Muscle layer of duodenum (tissue), 2 donors: ENCODE measurements around the gene KIF3A.

Experiments used
- H3K27ac ChIP-seq: one replicate; pipeline ENCODE4 v1.7.0; 2013; ENCODE audit warnings: mild to moderate bottlenecking, low read length
- H3K27me3 ChIP-seq: one replicate; pipeline ENCODE4 v1.7.0; 2013; ENCODE audit warnings: low read depth, mild to moderate bottlenecking, control low read depth, low read length
- H3K36me3 ChIP-seq, 2 donors: one replicate each; pipeline ENCODE4 v1.7.0; 2013; ENCODE audit warnings: low read length in 2 of 2, control low read depth in 1 of 2, mild to moderate bottlenecking in 1 of 2; ENCODE audit not compliant: insufficient read depth in 2 of 2, control insufficient read depth in 1 of 2
- H3K4me1 ChIP-seq, 2 donors: one replicate each; pipeline ENCODE4 v1.7.0; 2013; ENCODE audit warnings: low read length in 2 of 2, mild to moderate bottlenecking in 2 of 2, control low read depth in 1 of 2, moderate library complexity in 1 of 2; ENCODE audit not compliant: insufficient read depth in 2 of 2, control insufficient read depth in 1 of 2
- H3K4me3 ChIP-seq, 2 donors: one replicate each; pipeline ENCODE4 v1.7.0; 2013; ENCODE audit warnings: low read length in 2 of 2, low read depth in 1 of 2, mild to moderate bottlenecking in 1 of 2
- H3K9me3 ChIP-seq, 2 donors: one replicate each; pipeline ENCODE4 v1.7.0; 2013; ENCODE audit warnings: low read length in 2 of 2, control low read depth in 1 of 2, mild to moderate bottlenecking in 1 of 2; ENCODE audit not compliant: control insufficient read depth in 1 of 2
- donor health status: healthy.

The KIF3A gene

DNA sequence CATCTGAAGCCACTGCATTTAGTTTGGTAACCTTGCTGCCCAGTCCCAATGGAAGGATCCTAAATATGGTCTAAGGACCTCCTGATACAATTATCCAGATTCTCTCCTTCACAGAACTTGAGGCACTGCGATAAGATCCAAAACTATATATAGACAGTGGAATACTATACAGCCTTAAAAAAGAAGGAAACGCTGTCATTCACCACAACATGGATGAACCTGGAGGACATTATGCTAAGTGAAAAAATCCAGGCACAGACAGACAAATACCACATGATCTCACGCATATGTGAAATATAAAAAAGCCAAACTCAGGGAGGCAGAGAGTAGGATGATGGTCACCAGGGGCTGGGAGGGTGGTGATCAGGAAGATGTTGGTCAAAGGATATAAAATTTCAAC is 66.3 kb downstream of the KIF3A start:
- no peak overlapping the region for H3K4me3 ChIP-seq
- no peaks in the 10 kb centered on the region for H3K4me1 ChIP-seq
- H3K36me3 ChIP-seq, result no peaks in the 10 kb centered on the region
- H3K9me3 ChIP-seq, result no peaks in the 10 kb centered on the region
- no peaks in the 10 kb centered on the region for H3K27me3 ChIP-seq
- H3K27ac ChIP-seq, result no peak overlapping the region

DNA sequence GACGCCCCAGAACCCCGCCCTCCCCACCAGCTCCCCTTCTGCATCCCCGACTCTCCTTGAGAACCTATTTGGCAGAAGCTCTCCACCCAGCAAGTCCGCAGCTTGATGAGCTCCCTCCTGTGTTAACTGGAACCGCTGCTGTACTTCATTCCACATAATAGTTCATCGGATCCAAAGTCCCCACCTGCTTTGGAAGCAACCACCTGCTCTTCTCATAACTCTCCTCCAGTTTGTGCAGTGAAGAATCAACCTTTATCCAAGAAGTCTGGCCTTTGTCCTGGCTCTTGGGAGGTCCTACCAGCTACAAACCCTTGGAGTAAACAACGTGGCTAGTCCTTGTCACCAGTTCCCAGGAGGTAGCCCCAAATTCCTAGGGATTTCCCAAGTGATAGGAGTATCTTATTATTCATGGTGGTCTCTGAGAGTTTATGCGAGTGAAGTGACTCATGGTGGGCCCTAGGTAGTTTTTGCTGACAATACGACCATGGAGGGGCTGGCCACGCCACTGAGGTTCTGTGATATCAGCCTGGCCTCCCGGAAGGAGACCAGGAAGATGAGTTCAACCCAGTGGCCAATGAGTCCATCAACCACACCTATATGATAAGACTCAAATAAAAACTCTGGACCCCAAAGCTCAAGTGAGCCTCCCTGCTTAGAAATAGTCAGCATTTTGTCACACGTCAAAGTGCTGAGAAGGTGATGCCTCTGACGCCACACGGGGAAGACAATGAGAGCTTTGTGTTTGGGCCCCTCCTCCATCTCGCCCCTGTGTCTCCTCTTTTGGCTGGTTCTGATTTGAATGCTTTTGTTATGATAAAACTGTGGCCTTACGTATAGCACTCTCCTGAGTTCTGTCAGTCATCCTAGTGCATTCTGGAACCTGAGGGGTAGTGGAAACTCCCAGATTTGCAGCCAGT is 67.1 kb downstream of the KIF3A start:
- Histone ChIP-seq H3K27me3 (no peaks in the 10 kb centered on the region), H3K4me3 (no peak overlapping the region), H3K4me1 (no peaks in the 10 kb centered on the region), H3K9me3 (no peaks in the 10 kb centered on the region), H3K27ac (no peak overlapping the region), H3K36me3 (no peaks in the 10 kb centered on the region)

DNA sequence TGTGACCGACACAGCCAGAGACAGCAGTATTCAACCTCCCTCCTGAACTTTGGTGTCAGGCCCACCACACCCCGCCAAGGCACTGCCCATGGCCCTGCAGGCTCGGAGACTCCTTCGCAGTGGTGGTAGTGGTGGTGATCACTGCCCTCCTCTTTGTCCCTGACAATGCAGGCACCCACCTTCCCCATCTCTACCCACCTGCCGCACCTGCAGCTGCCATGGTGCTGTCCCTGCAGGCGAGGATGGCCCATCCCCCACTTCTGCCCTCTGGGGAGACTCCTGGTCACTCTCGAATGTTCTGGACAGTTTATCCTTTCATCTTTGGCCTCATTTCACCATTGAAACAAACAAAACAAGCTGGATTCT is 67.9 kb downstream of the KIF3A start:
- Histone ChIP-seq H3K4me1 (no peaks in the 10 kb centered on the region), H3K27me3 (no peaks in the 10 kb centered on the region), H3K9me3 (no peaks in the 10 kb centered on the region), H3K36me3 (no peaks in the 10 kb centered on the region), H3K4me3 (no peak overlapping the region), H3K27ac (no peak overlapping the region)

DNA sequence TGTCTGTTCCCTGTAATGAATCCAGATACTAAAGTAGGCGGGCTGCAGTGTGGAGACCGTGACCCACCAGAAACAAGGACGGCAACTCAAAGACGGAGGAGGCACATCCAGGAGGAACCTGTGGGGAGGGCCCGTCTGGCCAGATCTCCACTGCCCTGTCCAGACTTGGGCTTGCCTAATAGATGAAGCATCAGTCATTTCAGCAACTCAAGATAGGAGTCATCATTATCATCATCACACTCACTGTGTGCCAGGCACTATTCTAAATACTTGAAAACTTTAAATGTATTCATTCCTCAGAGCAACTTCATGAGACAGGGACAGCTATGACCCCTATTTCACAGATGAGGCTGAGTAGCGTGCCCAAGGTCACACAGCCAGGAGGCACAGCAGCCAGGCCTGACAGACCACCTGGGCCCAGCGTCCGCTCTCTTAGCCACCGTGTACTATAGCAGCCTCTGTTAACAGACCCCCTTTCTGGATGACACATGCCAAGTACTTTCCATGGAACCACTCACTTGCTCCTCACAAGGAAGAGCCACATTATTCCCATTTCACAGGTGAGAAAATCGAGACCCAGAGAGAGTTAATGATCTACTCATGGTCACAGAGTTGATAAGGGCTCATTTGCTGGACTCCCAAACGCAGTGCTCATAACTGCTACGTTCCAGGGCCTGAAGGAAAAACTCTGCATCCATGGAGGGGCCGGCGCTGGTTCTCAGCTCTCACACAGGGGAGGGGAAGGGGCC is 68.5 kb downstream of the KIF3A start:
- no peak overlapping the region for H3K27ac ChIP-seq
- H3K27me3 ChIP-seq, result no peaks in the 10 kb centered on the region
- no peaks in the 10 kb centered on the region for H3K36me3 ChIP-seq
- no peaks in the 10 kb centered on the region for H3K9me3 ChIP-seq
- no peak overlapping the region for H3K4me3 ChIP-seq
- no peaks in the 10 kb centered on the region for H3K4me1 ChIP-seq

DNA sequence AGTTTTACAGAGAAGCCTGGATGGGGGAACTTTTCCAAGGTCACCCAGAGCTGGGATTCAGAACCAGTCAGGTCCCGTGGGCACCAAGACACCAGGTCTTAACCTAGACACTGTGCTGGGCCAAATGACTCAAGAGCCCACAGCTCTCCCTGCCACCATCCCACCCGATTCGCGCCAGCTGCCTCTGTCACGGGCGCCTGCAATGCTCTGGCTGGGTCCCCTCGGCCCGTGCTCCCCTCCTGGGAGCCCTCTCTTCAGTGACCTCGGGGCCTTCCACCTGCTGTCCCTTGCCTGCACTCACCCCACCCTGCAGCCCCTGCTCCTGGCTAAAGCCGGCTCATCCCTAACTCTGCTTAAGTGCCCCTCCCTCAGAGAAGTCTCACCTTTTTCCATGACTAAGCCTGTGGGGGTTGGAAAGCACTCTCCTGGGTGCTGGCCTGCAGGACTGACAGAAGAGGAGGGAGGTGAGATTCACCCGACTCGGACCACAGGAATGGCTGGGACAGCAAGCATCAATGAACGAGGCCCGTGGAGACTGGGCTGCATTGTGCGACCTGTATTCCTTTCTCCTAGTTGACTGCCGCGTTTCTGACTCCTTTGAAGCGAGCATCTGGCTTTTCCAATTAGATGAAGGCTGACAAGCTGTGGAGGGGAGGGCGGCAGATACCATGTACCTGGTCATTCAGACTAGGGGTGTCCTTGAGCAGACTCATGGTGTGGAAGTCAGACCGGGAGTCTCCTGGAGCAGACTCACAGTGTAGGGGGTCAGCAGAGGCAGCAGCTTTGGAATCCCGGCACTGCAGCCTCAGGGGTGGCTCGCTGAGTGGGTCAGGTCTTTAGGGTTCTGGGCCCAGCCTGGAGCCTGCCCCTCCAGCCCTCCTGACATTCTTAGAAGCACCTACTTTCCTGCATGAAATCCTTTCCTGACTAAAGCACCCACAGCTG is 69.3 kb downstream of the KIF3A start:
- Histone ChIP-seq H3K27me3 (no peaks in the 10 kb centered on the region), H3K36me3 (no peaks in the 10 kb centered on the region), H3K9me3 (no peaks in the 10 kb centered on the region), H3K4me1 (no peaks in the 10 kb centered on the region), H3K27ac (no peak overlapping the region), H3K4me3 (no peak overlapping the region)

DNA sequence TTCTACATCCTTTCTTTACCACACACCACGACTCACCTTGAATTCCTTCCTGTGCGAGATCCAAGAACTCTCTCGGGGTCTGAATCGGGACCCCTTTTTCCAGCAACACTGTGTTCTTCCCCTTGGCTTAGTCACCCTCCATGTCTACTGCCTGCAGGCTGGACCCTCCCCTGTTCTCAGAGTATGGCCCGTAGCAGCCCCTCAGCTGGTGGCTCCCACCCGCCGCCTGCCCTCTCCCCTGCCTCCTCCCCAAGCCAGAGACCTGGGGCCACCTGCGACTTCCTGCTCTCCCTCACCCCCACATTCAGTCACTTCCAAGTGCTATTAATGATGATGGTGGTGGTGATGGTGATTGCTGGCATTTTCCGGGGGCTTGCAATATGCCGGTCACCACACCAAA is 70.0 kb downstream of the KIF3A start:
- Histone ChIP-seq H3K4me3 (no peak overlapping the region), H3K27me3 (no peaks in the 10 kb centered on the region), H3K27ac (no peak overlapping the region), H3K4me1 (no peaks in the 10 kb centered on the region), H3K36me3 (no peaks in the 10 kb centered on the region), H3K9me3 (no peaks in the 10 kb centered on the region)

DNA sequence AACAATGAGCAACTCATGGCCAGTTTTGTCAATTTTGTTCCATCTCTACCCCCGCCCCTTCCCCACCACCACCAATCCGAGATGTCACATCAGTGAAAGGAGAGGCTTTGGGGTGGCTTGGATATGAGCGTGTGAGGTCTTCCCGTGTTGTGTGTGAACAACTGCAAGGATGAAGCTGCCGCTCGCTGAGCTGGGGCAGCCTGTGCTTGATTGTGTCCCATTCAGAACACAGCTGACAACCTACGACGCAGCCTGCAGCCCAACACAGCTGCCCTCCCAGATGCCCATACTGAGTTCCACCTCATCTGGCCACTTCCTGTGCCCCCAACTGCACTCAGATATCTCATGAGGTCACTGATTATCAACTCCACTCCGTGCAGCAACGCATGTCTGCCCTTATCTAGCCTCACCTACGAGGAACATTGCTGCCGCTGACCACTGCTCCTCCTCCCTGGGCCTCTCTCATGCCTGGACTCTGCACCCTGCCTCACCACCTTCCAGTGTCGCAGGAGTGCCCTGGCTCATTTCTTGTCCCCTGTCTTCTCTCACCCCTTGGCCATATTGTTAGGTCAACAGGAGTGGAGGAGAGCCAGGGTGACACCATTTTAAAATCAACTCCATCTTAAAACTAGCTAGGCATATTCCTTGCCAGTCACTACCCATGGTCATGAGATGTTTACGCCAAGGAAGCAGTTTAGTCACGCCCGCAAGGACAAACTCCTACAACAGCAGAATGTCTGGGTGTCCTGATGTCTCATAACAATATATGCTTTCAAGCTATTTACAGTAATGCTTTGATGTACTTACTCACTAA is 70.8 kb downstream of the KIF3A start:
- Histone ChIP-seq H3K9me3 (no peaks in the 10 kb centered on the region), H3K36me3 (no peaks in the 10 kb centered on the region), H3K27ac (no peak overlapping the region), H3K4me3 (no peak overlapping the region), H3K4me1 (no peaks in the 10 kb centered on the region), H3K27me3 (no peaks in the 10 kb centered on the region)

DNA sequence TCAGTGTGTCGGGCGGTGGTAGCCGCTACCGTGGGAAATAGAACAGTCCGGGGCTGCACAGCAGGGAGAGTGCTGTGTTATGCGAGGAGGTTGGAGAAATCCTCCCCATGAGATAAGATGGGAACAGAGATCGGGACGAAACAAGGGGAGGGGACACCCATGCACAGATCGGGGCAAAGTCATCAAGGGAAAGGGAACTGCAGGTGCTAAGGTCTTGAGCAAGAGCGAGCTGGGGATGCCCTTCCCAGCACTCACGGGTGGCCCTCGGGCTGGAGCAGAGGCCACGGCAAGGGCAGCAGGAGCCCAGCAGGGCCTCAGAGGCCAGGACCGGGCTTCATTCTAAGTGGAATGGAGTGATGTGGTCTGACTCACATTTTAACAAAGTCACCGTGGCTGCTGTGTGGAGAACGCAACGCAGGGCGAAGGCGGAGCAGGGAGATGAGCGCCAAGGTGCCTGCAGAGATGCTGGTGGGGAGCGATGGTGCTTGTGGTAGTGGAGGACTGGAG is 71.7 kb downstream of the KIF3A start:
- H3K4me1 ChIP-seq, result no peaks in the 10 kb centered on the region
- no peak overlapping the region for H3K4me3 ChIP-seq
- H3K9me3 ChIP-seq, result no peaks in the 10 kb centered on the region
- no peak overlapping the region for H3K27ac ChIP-seq
- H3K27me3 ChIP-seq, result no peaks in the 10 kb centered on the region
- H3K36me3 ChIP-seq, result no peaks in the 10 kb centered on the region

DNA sequence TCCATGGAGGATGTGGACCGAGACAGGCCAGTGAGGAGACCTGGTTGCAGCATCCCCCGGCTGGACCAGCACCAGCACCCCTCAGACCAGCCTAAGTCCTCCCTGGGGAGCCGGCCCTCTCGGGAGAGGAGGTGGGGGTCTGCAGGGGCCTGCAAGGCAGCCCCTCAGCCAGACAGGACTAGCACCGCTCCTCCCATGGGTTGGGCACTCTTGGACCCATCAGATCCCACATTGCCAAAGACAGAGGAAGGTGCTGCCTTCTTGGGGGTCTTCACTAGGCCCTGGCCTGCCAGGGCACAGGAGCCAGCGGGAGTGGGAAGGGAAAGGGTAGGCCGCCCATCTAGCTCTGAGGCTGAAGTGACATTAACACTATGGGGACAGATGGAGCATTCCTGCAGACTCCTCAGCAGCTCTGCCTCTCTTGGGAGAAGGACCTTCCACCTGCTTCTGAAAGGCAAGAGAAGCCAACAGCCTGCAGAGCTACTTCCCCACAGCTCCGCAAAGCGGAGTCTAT is 72.6 kb downstream of the KIF3A start:
- no peaks in the 10 kb centered on the region for H3K9me3 ChIP-seq
- no peak overlapping the region for H3K27ac ChIP-seq
- no peak overlapping the region for H3K4me3 ChIP-seq
- no peaks in the 10 kb centered on the region for H3K4me1 ChIP-seq
- no peaks in the 10 kb centered on the region for H3K27me3 ChIP-seq
- H3K36me3 ChIP-seq, result no peaks in the 10 kb centered on the region
